Stimulated activated naive B cell treated with anti-CD40 and anti-IgM and Interleukin-4, amounts not matched to agents 10 μg/mL and 1 μg/mL and 100 μg/mL, for 72 hours (primary cell): Measurements from ENCODE around the gene SH3TC1.

Experiments used
- ATAC-seq, 2 donors: fragments of 150-1000 bp; cut with Tn5 transposase; replicated peaks; 2 replicates each; pipeline ENCODE4 v1.10.0; 2021; ENCODE audit warnings: moderate library complexity in 1 of 2
- DNase-seq: peaks from one replicate; pipeline ENCODE4 v3.0.0; 2021
- H3K27ac Mint-ChIP-seq: one replicate; pipeline ENCODE4 v1.8.0; 2022; ENCODE audit warnings: mild to moderate bottlenecking, mixed read lengths
- H3K27me3 Mint-ChIP-seq, 2 donors: one replicate each; pipeline ENCODE4 v1.8.0; 2022; ENCODE audit warnings: mixed read lengths in 2 of 2
- H3K36me3 Mint-ChIP-seq, 2 donors: one replicate each; pipeline ENCODE4 v1.8.0; 2022; ENCODE audit warnings: mixed read lengths in 2 of 2, mild to moderate bottlenecking in 1 of 2
- H3K4me1 Mint-ChIP-seq, 2 donors: one replicate each; pipeline ENCODE4 v1.8.0; 2022; ENCODE audit warnings: mixed read lengths in 2 of 2, mild to moderate bottlenecking in 1 of 2
- H3K4me3 Mint-ChIP-seq, 2 donors: one replicate each; pipeline ENCODE4 v1.8.0; 2022; ENCODE audit warnings: mild to moderate bottlenecking in 2 of 2, mixed read lengths in 2 of 2, moderate library complexity in 1 of 2
- H3K9me3 Mint-ChIP-seq, 2 donors: one replicate each; pipeline ENCODE4 v1.8.0; 2022; ENCODE audit warnings: mixed read lengths in 2 of 2, mild to moderate bottlenecking in 1 of 2

The SH3TC1 gene

DNA sequence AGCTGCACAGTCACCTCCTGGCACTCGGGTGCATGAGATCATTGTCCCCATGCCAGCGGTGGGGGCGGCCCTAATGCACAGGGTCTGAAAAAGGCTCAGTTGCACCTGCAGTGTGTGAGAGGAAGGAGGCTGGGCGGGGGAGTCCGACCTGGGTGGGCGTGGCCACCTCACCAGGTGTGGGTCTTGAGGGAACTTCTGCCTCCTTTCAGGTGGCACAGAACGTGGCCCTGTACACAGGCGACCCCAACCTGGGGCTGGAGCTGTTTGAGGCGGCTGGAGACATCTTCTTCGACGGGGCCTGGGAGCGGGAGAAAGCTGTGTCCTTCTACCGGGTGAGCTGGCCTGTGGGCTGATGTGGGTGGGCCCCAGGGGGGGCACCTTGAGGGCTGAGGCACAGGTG is 36.1 kb downstream of the SH3TC1 start:
- H3K9me3 Mint-ChIP-seq = peaks cover 0 to 2% of the 10 kb centered on the region in 2 donors
- peak; percentile 26 to 33 for ATAC-seq
- H3K4me3 Mint-ChIP-seq = no peak overlapping the region
- peak; percentile 23 for DNase-seq
- H3K36me3 Mint-ChIP-seq = peaks cover 27 to 29% of the 10 kb centered on the region in 2 donors
- H3K27ac Mint-ChIP-seq = no peak overlapping the region
- H3K27me3 Mint-ChIP-seq = no peaks in the 10 kb centered on the region
- peaks cover 20 to 41% of the 10 kb centered on the region in 2 donors for H3K4me1 Mint-ChIP-seq

DNA sequence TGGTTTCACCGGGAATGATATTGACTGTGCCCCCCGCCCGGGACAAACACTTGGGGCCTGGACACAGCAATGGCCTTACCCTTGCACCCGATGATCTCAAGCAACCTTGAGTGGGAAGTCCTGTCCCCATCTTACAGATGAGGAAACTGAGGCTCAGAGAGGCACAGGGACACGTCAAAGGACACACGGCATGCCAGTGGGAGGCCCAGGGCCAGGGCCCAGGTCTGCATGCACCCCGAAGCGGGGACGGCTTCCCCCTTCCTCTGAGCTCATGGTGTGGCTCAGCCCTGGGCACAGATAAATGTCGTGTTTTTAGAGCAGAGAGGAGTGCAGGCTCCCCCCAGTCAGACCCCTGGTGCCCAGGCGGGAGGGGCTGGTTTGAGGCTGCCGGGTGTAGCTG is 36.6 kb downstream of the SH3TC1 start:
- no peak for DNase-seq
- peaks cover 0 to 2% of the 10 kb centered on the region in 2 donors for H3K9me3 Mint-ChIP-seq
- H3K4me3 Mint-ChIP-seq = no peak overlapping the region
- peaks cover 16 to 36% of the 10 kb centered on the region in 2 donors for H3K4me1 Mint-ChIP-seq
- peaks cover 22 to 27% of the 10 kb centered on the region in 2 donors for H3K36me3 Mint-ChIP-seq
- no peaks in the 10 kb centered on the region for H3K27me3 Mint-ChIP-seq
- H3K27ac Mint-ChIP-seq = peak overlapping the region; percentile 20
- ATAC-seq = no peak

DNA sequence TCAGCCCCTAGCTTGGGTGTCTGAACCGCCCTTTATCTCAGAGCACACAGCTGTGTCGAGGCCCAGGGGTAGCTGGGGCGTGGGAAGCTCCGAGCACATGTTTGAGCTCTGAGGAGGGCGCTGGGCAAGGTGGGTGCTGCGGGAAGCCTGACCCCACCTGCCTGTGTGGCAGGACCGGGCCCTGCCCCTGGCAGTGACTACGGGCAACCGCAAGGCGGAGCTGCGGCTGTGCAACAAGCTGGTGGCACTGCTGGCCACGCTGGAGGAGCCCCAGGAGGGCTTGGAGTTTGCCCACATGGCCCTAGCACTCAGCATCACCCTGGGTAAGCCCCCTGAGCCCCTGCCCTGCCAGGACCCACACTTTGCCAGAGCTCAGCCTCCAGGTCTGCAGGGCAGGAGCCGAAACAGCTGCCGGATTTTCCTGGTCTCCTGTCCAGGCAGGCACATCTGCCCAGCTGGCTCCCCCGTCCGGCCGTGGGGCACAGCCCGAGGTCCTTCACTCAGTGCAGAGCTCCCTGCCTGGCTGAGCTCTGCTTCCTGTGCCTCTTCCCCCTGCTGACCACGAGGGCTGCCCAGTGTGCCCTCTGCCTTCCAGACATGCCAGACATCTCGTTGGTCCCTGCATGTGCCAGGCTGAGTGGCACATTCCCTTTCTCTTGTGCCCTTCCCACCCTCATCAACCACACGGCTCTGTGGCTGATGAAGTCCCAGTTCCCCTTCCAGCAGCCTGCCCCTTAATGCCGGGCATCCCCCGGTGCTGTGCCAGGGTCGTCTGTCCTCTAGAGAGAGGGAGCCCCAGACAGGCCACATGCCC is 37.2 kb downstream of the SH3TC1 start:
- Mint-ChIP-seq H3K27me3 (no peaks in the 10 kb centered on the region), H3K4me1 (peaks cover 17 to 30% of the 10 kb centered on the region in 2 donors), H3K9me3 (peaks cover 0 to 2% of the 10 kb centered on the region in 2 donors), H3K36me3 (peaks cover 19 to 30% of the 10 kb centered on the region in 2 donors), H3K27ac (peak overlapping the region; percentile 73), H3K4me3 (no peak overlapping the region)
- ATAC-seq = no peak
- no peak for DNase-seq

DNA sequence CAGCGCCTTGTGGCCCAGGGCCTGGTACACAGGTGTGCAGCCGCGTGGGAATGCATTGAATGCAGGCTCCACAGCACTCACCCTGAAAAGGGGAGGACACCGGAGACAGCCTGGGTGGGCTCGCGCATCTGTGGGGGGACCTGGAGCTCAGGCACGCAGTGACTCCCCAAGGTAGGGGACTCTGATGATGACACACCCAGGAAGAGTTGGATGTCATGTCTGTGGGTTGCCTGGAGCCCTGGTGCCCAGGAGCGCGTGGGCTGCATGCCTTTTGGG is 37.8 kb downstream of the SH3TC1 start:
- Mint-ChIP-seq H3K27ac (peak overlapping the region; percentile 73), H3K9me3 (peaks cover 0 to 2% of the 10 kb centered on the region in 2 donors), H3K4me3 (no peak overlapping the region), H3K36me3 (peaks cover 22 to 33% of the 10 kb centered on the region in 2 donors), H3K27me3 (no peaks in the 10 kb centered on the region), H3K4me1 (peaks cover 20 to 34% of the 10 kb centered on the region in 2 donors)
- no peak for ATAC-seq
- no peak for DNase-seq

DNA sequence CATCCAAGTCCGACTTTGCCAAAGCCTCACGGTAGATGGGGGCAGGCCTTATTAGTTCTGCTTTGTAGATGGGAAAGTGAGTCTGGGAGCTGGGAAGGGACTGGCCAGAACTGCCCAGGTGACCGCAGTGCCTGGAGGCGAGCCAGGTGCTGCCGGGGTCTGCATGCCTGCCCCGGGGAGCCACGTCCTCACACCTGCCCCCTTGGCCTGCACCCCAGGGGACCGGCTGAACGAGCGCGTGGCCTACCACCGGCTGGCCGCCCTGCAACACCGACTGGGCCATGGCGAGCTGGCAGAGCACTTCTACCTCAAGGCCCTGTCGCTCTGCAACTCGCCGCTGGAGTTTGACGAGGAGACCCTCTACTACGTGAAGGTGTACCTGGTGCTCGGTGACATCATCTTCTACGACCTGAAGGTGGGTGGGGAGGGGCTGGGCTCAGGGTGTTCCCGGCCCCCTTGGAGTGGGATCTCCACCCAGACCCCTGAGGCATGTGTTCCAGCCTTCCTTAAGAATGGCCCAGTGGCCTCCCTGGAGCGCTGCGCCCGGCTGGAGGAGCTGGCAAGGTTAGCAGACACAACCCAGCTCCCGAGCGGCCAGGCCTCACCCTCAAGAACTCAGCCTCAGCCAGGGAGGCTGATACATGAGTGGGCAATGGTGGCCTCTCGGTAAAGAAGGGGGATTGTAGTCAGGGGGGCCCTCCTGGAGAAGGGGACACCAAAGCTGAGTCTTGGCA is 38.3 kb downstream of the SH3TC1 start:
- no peak for DNase-seq
- peaks cover 25 to 33% of the 10 kb centered on the region in 2 donors for H3K36me3 Mint-ChIP-seq

DNA sequence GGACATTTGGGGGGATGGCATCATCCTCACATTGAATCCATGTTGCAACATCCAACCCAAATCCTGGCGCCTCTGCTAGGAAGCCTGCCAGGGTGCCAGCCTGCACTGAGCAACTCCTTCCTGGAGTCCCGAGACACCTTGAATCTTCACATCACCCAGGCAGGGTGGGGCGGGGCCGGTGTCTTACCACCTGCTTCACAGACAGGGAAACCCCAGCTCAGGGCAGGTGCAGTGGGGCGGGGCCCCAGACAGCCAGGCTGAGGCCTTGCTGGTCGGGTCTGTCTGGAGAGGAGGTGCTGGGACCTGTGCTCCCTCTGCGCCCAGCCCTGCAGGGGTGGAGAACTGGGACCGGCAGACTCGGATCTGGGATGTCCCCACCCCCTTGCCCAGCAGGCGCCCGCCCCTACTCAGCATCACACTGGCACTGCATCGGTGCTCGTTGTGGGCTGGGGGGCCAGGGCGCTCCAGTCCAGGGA is 39.0 kb downstream of the SH3TC1 start:
- peak; percentile 55 to 59 for ATAC-seq
- Mint-ChIP-seq H3K4me3 (no peak overlapping the region), H3K27me3 (no peaks in the 10 kb centered on the region), H3K9me3 (peaks cover 0 to 2% of the 10 kb centered on the region in 2 donors), H3K36me3 (peaks cover 25 to 30% of the 10 kb centered on the region in 2 donors), H3K27ac (peak overlapping the region; percentile 59), H3K4me1 (peaks cover 17 to 41% of the 10 kb centered on the region in 2 donors)
- no peak for DNase-seq

More for the DNA sequence above, 38.3 kb downstream of the SH3TC1 start:
- ATAC-seq = no peak
- Mint-ChIP-seq H3K4me3 (no peak overlapping the region), H3K9me3 (peaks cover 0 to 2% of the 10 kb centered on the region in 2 donors), H3K27me3 (no peaks in the 10 kb centered on the region), H3K27ac (peak overlapping the region; percentile 59), H3K4me1 (peaks cover 19 to 40% of the 10 kb centered on the region in 2 donors)

DNA sequence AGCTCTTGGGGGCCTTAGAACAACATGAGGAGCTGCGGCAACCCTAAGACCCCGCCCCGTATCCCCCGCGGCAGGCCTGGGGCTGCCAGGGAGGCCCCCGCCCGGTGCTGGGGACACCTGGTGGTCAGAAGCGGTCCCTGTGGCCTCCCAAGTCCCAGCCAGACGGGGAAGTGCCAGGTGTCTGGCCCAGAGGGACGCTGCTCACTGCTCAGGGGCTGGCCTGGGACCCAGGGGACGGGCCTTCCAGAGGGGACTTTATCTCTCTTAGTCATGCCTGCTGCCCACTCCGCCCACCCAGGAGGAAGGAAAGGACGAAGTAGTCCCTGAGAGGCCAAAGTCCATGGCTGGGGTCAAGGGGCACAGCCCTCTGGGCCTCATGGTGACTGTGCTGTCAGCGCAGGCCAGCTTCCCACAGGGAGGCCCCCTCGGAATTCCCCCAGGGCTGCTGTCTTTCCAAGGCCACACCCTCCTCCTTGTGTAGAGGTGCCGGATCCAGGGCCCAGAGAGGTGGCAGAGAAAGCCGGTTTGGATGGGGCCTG is 39.5 kb downstream of the SH3TC1 start:
- DNase-seq (no peak), ATAC-seq (peak in 1 of 2 donors; percentile 21)
- H3K27ac Mint-ChIP-seq = peak overlapping the region; percentile 52
- no peak overlapping the region for H3K4me3 Mint-ChIP-seq
- H3K4me1 Mint-ChIP-seq = peaks cover 17 to 41% of the 10 kb centered on the region in 2 donors
- H3K27me3 Mint-ChIP-seq = no peaks in the 10 kb centered on the region
- H3K9me3 Mint-ChIP-seq = peaks cover 0 to 2% of the 10 kb centered on the region in 2 donors
- H3K36me3 Mint-ChIP-seq = peaks cover 25 to 30% of the 10 kb centered on the region in 2 donors

DNA sequence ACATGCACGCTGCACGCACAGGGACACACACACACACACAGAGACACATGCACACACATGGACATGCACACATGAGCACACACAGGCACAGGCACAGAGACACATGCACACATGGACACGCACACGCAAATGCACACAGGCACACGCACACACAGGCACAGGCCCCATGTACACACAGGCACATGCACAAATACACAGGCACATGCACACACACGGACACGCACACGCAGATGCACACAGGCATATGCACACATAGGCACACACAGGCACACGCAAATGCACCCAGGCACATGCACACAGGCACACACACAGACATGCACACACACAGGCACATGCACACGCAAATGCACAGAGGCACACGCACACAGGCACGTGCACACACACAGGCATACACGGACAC is 40.1 kb downstream of the SH3TC1 start:
- Mint-ChIP-seq H3K27ac (peak overlapping the region; percentile 52), H3K36me3 (peaks cover 25 to 30% of the 10 kb centered on the region in 2 donors), H3K4me1 (peaks cover 17 to 41% of the 10 kb centered on the region in 2 donors), H3K27me3 (no peaks in the 10 kb centered on the region), H3K4me3 (no peak overlapping the region), H3K9me3 (peaks cover 0 to 2% of the 10 kb centered on the region in 2 donors)
- ATAC-seq (no peak), DNase-seq (no peak)

DNA sequence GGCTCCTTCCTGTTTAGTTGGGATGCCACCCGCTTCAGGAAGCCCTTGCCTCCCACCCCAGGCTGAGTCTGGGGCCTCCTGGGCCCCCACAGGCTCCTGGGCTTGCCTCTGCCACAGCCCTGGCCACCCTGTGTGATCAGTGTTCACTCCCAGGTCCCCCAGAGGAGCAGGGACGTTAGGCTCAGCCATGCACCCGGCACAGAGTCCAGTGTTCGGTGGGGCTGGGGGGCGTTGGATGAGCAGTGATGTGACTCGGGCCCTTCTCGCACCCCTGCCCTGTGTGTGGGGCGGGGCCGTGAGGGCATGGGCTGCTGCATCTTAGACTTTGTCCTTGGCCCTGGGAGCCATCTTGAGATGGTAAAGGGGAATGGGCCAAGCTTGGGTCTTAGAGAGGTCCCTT is 40.6 kb downstream of the SH3TC1 start:
- no peak for ATAC-seq
- DNase-seq = no peak
- Mint-ChIP-seq H3K9me3 (peaks cover 0 to under 1% of the 10 kb centered on the region in 2 donors), H3K27me3 (no peaks in the 10 kb centered on the region), H3K4me1 (peaks cover 17 to 41% of the 10 kb centered on the region in 2 donors), H3K27ac (no peak overlapping the region), H3K36me3 (peaks cover 25 to 30% of the 10 kb centered on the region in 2 donors), H3K4me3 (no peak overlapping the region)

DNA sequence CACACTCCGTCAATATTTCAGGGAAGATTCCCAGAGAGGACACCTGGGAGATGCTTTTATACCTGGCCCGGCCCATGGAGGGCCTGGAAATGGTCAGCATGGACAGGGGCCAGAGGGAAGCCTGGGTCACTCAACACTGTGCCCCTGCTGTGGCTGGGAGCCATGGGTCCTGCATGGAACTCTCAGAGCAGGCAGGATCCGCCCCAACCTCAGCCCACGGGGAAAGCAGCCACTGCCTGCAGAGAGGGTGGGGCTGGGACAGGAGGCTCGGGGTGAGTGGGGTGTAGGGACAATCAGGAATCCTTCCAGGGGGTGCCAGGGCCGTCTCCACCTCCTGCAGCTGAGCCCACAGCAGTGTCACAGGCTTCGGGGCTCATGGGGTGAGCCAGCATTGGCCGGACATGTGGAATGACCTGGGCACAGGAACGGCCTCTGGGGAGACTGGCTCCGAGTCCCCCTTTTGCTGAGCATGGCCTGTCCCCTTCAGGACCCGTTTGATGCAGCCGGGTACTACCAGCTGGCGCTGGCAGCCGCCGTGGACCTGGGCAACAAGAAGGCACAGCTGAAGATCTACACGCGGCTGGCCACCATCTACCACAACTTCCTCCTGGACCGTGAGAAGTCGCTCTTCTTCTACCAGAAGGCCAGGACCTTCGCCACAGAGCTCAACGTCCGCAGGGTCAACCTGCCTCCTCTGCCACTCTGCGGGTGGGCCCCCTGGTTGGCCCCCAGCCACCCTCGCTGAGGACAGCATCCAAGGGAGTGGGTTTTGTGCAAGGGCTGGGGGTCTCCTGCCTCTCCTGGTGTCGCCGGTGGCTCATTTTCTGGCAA is 41.3 kb downstream of the SH3TC1 start:
- Mint-ChIP-seq H3K36me3 (peaks cover 25 to 30% of the 10 kb centered on the region in 2 donors), H3K27ac (no peak overlapping the region), H3K4me1 (peaks cover 17 to 41% of the 10 kb centered on the region in 2 donors), H3K4me3 (no peak overlapping the region), H3K9me3 (no peaks in the 10 kb centered on the region), H3K27me3 (no peaks in the 10 kb centered on the region)
- DNase-seq (no peak), ATAC-seq (no peak)

DNA sequence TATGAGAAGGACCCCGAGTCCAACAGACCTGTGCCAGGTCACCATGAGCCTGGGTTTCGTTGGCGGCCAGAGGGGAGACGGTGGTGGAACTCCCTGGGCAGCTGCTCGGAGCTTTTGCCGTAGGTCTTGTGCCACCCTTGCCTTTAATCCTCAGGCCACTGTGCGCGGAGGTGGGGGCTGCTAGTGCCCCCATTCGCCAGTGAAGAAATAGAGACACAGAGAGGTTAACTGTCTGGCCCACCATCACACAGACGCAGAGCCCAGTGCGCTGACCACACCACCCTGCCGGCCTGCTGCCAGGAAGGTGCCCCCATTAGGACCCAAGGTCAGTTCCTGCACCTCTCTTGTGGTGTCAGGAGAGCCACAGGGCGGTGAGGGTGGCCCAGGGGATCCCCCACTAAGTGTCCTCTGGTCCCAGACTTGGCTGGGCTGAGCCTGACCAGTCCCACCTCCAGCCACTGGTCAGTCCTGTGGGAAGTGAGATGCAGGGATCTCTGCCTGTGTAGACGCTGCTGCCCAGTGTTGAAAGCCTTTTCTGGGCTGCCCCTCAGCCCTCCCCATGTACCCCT is 42.2 kb downstream of the SH3TC1 start:
- DNase-seq = no peak
- peak overlapping the region; percentile 9 for H3K27ac Mint-ChIP-seq
- H3K4me3 Mint-ChIP-seq = no peak overlapping the region
- H3K9me3 Mint-ChIP-seq = no peaks in the 10 kb centered on the region
- H3K36me3 Mint-ChIP-seq = peaks cover 25 to 30% of the 10 kb centered on the region in 2 donors
- peaks cover 17 to 41% of the 10 kb centered on the region in 2 donors for H3K4me1 Mint-ChIP-seq
- H3K27me3 Mint-ChIP-seq = no peaks in the 10 kb centered on the region
- no peak for ATAC-seq

DNA sequence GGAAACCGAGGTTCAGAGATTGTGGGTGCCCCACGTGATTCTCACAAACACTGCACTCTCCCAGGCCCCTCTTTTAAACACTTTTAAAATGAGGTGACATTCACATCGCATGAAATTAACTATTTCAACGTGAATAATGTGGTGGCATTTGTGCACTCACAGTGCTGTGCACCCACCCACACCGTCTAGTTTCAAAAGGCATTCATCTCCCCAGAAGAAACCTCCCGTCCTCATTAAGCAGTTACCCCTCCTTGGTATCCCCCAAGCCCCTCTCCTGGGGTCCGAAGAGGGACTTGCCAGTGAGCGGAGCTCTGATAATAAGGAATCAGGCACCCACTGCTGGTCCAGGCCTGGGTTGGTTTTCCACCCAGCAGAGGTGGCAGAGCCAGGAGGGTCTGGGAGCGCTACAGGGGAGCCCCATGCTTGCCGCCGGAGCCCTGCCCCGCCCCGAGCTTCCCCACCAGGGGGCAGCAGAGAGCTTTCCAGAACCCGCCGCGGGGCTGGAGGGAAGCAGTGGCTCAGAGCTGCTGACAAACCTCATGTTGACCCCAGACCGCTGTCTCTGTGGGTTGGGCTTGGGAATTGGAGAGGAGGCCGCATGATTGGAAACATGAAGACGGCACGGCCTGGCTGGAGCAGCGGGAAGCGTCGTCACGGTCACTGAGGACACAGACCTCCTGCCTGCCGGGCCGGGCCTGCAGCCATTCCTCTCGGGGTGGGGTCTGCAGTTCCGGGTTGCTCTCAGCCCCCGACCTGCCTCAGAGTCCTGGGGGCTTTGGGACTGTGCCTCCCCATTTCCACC is 43.0 kb downstream of the SH3TC1 start:
- DNase-seq (peak; percentile 73), ATAC-seq (peak; percentile 86)
- no peaks in the 10 kb centered on the region for H3K27me3 Mint-ChIP-seq
- H3K4me1 Mint-ChIP-seq = peaks cover 16 to 34% of the 10 kb centered on the region in 2 donors
- H3K36me3 Mint-ChIP-seq = peaks cover 18 to 24% of the 10 kb centered on the region in 2 donors
- no peak overlapping the region for H3K27ac Mint-ChIP-seq
- H3K4me3 Mint-ChIP-seq = no peak overlapping the region
- no peaks in the 10 kb centered on the region for H3K9me3 Mint-ChIP-seq
